ENCODE measurements around the gene RUNX3.

RUNX3 gene

GRCh38 chr1:24878775-24879742, 51.0 kb downstream of the RUNX3 start:
- no peak for DNase-seq

- DNase-seq: no peak
Measured at GRCh38 chr1:24878045-24878444, 52.0 kb downstream of the RUNX3 start.

DNA sequence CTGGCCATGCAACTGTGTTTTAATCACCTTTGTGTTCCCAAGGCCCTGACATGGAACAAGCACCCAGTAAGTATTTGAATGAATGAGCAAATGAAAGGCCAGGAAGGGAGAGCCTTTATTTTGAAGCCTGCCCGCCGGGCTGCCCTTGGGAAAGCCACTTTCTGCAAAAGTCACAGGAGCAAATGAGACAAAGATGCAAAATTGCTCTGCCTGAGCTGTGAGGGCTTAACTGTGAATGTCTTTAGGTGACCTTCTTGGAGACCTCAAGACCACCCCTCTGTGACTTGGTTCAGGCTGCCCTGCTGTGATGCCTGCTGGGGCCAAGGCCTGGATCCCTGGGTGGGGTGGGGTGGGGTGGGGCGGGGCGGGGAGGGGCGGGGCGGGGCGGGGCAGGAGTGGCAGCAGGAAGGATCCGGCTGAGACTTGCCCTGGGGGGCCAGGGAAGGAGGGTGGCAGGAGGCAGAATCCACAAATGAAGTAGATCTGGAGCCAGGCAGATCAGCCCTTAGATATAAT, 54.0 kb downstream of the RUNX3 start:
- DNase-seq: no peak

DNA sequence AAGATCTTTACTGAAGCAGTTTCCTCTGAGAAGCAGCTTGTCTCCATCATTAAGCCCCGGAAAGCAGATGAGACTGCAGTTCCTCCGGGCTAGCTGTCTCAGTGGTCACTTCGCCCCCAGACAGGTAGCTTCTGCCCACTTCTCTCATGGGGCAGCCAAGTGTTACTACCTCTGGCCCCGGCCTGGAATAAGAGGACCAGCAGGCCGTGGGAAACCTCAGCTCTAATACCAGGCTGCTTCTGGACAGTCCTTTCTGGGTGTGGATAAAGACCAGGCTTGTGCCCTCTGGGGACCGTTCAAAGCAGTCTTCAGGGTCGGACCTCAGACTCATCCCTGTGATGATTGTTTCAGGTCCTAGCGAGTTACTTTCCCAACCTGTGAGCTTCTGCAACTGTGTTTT, 54.8 kb downstream of the RUNX3 start:
- DNase-seq: no peak

DNA sequence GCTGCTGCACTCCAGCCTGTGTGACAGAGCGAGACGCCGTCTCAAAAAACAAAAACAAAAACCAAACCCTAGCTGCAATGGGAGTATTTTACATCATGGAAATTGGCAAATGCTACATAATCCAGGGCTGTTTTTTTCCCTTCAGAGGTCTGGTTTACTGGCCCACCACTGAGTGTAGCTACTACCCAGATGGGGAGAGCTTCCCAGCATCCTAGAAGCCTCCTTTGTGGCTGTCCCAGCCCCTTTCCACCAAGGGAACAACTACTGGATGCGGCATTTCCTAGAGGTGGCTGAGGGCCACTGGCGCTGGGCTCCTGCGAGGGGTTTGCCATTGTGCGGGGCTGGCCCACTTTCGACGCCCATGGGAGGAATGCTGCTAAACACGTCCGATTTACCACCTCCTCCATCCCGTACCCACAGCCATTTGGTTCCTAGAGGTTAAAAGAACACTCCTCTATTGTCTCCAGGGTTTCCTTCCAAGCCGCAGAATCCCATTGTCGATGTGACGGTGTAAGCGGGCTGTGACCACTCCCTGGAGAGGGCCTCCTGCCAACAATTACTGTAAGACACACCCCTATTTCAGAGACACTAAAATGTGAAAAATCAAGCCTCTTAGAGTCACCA, 55.4 kb downstream of the RUNX3 start:
- DNase-seq: no peak

GRCh38 chr1:24874056-24874455, 56.0 kb downstream of the RUNX3 start:
- DNase-seq: no peak

DNA sequence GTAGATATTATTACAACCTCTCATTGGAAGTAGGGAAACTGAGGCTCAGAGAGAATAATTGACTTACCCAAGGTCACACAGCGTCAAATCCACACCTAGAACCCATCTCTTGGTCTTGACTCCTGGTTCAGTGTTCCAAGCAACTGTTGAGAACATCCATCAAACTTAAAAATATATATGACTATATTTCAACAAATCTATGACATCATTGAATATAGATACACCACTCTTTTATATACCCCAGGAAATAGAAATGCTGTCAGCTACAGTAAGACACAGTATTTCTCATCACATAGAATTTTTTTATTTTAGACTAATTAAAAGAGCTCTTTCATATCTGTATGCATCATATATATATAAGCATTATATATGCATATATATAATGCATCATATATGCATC, 56.9 kb downstream of the RUNX3 start:
- no peak for DNase-seq

GRCh38 chr1:24872061-24872850, 57.8 kb downstream of the RUNX3 start:
- DNase-seq: no peak

DNA sequence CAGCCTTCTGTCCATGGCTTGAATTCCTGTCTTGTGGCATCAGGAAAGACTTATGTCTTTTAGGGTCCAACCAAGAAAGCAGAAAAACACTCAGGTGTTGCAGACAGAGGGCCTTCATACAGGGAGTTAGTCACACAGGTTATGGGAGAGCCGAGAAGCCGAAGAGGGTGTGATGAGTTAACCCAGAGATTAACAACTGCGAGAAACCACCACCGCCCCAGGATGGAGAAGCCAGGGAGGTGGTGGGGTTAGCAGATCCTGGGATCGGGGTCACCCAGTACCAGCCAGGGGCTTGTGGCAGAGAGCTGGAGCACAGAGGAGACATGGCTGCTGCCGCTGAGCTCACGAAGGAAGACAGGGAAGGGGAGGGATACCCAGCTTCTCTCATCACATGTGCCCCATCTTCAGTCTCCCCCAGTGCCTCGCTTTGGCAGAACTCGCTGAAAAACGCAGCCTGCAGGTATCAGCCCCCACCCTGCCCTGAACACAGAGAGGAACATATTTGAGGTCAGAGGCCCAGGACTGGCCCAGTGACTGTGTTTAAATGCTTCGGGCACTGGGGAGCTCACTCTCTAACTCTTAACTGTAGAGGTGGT, 58.7 kb downstream of the RUNX3 start:
- DNase-seq: no peak

DNA sequence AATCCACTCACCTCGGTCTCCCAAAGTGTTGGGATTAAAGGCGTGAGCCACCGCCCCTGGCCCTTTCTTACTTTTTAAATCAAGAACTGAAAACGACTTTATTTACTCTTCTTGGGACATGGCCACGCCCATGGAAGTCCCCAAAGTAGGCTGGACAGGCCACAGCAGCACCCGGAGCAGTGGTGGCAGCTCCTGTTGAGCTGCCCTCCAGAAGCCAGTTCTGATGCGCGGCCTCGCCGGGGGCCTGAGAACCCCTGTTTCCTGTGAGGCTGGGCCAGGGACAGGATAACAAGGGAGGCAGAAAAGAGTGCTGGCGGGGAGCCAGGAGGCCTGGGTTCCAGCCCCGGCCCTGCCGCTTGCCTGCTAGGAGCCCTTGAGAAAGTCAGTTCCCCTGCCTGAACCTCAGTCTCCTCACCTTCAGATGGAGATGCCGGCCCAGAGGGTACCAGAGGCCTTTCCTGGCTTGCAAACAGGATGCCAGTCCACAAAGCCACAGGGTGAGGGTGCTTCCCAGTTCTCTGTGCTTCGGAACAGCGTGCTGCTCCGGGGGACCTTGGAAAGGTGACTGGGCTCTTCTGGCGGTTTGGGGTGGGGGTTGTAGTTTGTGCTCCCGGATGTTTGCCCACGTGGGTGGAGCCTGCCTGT, 59.4 kb downstream of the RUNX3 start:
- no peak for DNase-seq

GRCh38 chr1:24868016-24868875, 61.8 kb downstream of the RUNX3 start:
- no peak for DNase-seq

GRCh38 chr1:24867084-24867870, 62.8 kb downstream of the RUNX3 start:
- DNase-seq: no peak

- DNase-seq: no peak
Measured at GRCh38 chr1:24866211-24867083, 63.6 kb downstream of the RUNX3 start.

GRCh38 chr1:24865587-24865986, 64.5 kb downstream of the RUNX3 start:
- DNase-seq: no peak

DNA sequence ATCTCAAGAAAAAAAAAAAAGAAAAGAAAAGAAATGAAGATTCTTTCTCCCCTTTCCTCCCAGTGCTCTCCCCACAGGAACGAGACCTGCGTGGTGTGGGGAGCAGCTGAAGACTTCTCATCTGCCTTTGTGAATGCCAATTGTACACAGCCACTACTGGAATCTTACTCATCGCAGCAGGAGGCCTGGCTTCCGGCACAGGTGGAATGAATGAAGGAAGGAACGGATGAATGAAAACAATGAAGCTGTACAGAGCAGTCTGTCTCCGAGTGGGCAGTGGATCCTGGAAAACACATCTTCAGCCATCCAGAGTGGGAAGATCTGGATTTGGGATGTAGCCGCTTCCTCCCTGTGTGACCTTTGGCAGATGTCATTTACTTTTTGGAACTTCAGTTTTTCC, 64.9 kb downstream of the RUNX3 start:
- no peak for DNase-seq

- no peak for DNase-seq
Measured at GRCh38 chr1:24864370-24864777, 65.7 kb downstream of the RUNX3 start.

- DNase-seq: no peak
Measured at GRCh38 chr1:24862775-24863483, 67.1 kb downstream of the RUNX3 start.

DNA sequence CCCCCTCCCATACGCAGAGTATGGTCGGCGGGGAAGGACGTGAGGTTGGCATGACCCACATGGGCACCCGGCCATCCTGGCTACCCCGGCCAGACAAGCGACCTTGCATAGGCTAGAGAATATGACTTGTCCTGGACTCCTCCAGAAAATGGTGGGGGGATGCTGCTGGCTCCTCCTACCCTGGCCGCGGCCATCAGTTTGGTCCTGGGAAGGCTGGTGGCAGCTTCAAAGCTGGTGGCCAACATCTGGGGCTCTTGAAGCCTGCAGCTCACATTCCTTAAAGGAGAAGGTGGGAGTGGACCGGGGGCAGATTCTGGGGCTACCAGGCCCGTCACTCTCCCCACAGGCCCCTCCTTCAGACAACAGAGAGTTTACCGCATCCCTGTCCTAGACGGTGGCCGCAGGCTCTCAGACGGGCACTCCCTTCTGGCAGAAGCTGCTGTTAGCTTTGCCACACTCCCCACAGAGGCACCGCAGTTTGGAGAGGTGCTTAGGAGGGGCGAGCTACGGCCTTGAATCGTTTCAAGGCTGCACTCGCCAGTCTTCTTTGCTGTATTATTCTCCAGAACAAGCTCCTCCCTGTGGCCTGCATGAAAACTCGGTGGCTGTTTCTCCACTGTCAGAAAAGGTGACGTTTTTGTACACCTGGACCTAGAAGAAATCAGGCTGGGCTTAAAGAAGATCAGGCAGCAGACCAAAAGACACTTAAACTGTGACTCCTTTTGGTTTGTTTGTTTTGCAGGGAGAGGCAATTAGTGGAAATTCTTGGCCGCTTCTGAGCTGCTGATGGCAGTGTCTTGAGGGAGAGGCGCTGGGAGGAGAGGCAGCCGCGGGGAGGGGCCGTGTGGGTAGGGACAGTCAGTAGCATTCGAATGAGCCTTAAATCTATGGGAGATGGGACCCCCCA, 68.0 kb downstream of the RUNX3 start:
- DNase-seq: no peak
